Neural cell (in vitro differentiated cells): ENCODE results near the gene MYO15A.

Experiments
- SMC3 ChIP-seq: fragments of 450-650 bp; conservative IDR thresholded peaks from 2 replicates; pipeline ENCODE4 v1.6.1; 2014; ENCODE audit warnings: antibody characterized with exemption, mild to moderate bottlenecking, moderate library complexity; ENCODE audit not compliant: poor library complexity
- TF ChIP-seq, protein P1 (sequence below): fragments of 450-650 bp; IDR thresholded peaks from 2 replicates; pipeline ENCODE4 v1.5.1; 2014; ENCODE audit warnings: antibody characterized with exemption, mild to moderate bottlenecking, moderate library complexity; ENCODE audit not compliant: poor library complexity, severe bottlenecking

DNA sequence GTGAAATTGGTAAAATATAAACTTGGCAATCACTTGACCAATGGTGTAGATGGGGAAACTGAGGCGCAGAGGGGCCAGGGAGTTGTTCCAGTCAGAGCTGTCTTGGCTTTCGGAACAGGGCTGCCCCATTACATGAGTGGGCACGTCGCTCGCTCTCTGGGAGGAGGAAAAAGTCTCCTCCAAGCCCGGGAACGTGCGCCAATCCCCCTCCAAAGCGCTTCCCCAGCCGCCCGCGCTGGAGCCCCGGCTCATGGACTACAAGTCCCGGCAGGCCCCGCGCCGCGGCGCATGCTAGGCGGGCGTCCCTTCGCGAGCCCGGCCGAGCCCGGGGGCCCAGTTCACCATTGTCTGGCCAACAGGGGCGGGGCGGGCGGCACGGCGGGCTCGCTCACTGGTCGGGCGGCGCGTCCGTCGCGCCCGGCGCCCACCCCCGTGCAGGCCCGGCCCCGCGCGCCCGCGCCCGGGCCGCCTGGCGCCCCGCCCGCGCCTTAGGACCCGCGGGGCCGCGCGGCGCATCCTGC, 116.6 kb downstream of the MYO15A start, which contains the start of gene LLGL1:
- TF ChIP-seq, protein P1, sequence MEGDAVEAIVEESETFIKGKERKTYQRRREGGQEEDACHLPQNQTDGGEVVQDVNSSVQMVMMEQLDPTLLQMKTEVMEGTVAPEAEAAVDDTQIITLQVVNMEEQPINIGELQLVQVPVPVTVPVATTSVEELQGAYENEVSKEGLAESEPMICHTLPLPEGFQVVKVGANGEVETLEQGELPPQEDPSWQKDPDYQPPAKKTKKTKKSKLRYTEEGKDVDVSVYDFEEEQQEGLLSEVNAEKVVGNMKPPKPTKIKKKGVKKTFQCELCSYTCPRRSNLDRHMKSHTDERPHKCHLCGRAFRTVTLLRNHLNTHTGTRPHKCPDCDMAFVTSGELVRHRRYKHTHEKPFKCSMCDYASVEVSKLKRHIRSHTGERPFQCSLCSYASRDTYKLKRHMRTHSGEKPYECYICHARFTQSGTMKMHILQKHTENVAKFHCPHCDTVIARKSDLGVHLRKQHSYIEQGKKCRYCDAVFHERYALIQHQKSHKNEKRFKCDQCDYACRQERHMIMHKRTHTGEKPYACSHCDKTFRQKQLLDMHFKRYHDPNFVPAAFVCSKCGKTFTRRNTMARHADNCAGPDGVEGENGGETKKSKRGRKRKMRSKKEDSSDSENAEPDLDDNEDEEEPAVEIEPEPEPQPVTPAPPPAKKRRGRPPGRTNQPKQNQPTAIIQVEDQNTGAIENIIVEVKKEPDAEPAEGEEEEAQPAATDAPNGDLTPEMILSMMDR = no peak
- TF ChIP-seq SMC3 = no peak
